ENCODE results near the gene HPSE2. TPM values are rescaled to one million over a fixed set of nuclear protein-coding genes. Genes with fewer than 3 reads are reported as not detected.

HPSE2 gene
- total RNA-seq, 2 experiments from 2014 or later, result not detected

DNA sequence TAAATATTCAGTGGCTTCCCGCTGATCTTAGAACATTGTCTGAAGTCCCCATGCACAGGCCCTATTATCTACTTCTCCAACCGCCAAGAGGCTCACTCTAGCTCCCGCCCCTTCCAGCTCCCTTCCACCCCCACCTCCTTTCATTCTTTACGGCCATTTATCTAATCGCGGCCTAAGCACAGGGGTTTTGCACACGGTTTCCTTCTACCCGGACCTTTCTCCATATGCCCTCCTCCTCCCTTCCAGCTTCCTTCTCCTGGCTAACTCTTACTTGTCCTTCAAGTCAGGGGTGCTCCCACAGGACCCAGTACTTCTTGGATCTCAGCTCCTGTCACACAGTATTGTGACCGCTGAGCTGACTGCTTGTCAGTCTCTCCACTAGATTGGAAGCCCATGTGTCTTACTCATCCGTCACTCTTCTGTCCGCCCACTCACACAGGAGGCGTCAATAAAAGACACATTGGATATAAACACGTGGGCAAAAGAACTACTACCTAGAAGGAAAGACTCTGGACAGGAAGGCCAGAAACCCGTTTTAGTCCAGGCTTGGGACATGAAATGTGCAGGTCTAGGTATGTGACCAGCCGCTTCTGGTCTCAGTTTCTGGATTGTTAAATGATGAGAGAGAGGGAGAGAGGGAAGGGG, 768.7 kb downstream of the HPSE2 start:
- DNase-seq, result no peak
- TF ChIP-seq, protein P1, sequence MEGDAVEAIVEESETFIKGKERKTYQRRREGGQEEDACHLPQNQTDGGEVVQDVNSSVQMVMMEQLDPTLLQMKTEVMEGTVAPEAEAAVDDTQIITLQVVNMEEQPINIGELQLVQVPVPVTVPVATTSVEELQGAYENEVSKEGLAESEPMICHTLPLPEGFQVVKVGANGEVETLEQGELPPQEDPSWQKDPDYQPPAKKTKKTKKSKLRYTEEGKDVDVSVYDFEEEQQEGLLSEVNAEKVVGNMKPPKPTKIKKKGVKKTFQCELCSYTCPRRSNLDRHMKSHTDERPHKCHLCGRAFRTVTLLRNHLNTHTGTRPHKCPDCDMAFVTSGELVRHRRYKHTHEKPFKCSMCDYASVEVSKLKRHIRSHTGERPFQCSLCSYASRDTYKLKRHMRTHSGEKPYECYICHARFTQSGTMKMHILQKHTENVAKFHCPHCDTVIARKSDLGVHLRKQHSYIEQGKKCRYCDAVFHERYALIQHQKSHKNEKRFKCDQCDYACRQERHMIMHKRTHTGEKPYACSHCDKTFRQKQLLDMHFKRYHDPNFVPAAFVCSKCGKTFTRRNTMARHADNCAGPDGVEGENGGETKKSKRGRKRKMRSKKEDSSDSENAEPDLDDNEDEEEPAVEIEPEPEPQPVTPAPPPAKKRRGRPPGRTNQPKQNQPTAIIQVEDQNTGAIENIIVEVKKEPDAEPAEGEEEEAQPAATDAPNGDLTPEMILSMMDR (IDR thresholded peaks at IDR 0.05), result no peak
- Mint-ChIP-seq H3K4me3 (peak overlapping the region; percentile 99), H3K9me3 (no peaks in the 10 kb centered on the region), H3K36me3 (ENCODE audit: low read depth) (no peaks in the 10 kb centered on the region), H3K27ac (peak overlapping the region; percentile 40), H3K4me1 (ENCODE audit: low read depth) (peaks cover 10% of the 10 kb centered on the region), H3K27me3 (peaks cover 17% of the 10 kb centered on the region)
- ATAC-seq (ENCODE audit: poor library complexity), result no peak
- H3K4me3 ChIP-seq (ENCODE audit: low read length), result peak overlapping the region; percentile 76
- no peaks in the 10 kb centered on the region for H3K36me3 ChIP-seq (ENCODE audit: insufficient read depth, low read length)
- no peaks in the 10 kb centered on the region for H3K9me3 ChIP-seq (ENCODE audit: control insufficient read depth in 1 of 2, insufficient read depth in 1 of 2, low read length in 2 of 2)
- ChIA-PET POLR2A (interaction anchor here (1.0 to 1.1 kb wide), 3 partner anchors 21 to 780 kb away, joined by 3 to 8 read pairs (median 5); partner anchors contain the start of gene HPS1), CTCF (interaction anchor here (0.6 to 1.9 kb wide), 6 partner anchors 9 to 782 kb away, joined by 3 to 14 read pairs (median 4); no protein-coding TSS in a partner anchor)
- no peak overlapping the region for H3K27ac ChIP-seq (ENCODE audit: low read depth in 1 of 2, low read length in 2 of 2)
- intact Hi-C loops (cut with DNase I, micrococcal nuclease), result loop anchor here (1.0 to 10.0 kb wide), 7 partner anchors 197 to 1580 kb away; partner anchors contain the start of gene GOT1 (in 1 of the 2)
- H3K27me3 ChIP-seq (ENCODE audit: control insufficient read depth in 1 of 2, insufficient read depth in 2 of 2, low read length in 2 of 2), result peaks cover 0 to 7% of the 10 kb centered on the region in 2 experiments
- H3K4me1 ChIP-seq (ENCODE audit: insufficient read depth, low read length), result peaks cover 5% of the 10 kb centered on the region

DNA sequence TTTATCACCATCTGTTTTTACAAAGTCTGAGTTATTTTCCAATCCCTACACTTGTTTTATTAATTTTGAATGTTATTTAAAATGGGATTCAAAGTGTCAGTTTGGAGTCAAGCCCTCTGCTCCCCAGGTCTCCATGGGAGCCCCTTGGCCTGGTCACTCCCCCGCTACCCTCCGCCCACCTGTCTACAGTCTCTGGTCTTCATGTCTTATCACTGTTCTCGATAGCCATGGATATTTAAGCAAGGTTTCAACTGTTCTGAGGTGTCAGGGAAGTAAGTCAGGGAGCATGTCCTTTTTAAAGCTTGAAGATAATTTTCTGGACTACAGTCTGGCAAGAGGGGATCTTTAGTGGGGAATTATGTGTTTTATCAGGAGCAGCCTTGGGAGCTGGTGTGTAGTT, 769.8 kb downstream of the HPSE2 start:
- no peak for DNase-seq
- Histone ChIP-seq H3K27ac (ENCODE audit: low read depth in 1 of 2, low read length in 2 of 2) (no peak overlapping the region), H3K9me3 (ENCODE audit: control insufficient read depth in 1 of 2, insufficient read depth in 1 of 2, low read length in 2 of 2) (no peaks in the 10 kb centered on the region), H3K4me3 (ENCODE audit: low read length) (no peak overlapping the region), H3K36me3 (ENCODE audit: insufficient read depth, low read length) (no peaks in the 10 kb centered on the region), H3K4me1 (ENCODE audit: insufficient read depth, low read length) (peaks cover 5% of the 10 kb centered on the region), H3K27me3 (ENCODE audit: control insufficient read depth in 1 of 2, insufficient read depth in 2 of 2, low read length in 2 of 2) (peaks cover 0 to 7% of the 10 kb centered on the region in 2 experiments)
- Mint-ChIP-seq H3K27ac (no peak overlapping the region), H3K4me3 (no peak overlapping the region), H3K9me3 (no peaks in the 10 kb centered on the region), H3K4me1 (ENCODE audit: low read depth) (peaks cover 10% of the 10 kb centered on the region), H3K27me3 (peaks cover 15% of the 10 kb centered on the region), H3K36me3 (ENCODE audit: low read depth) (no peaks in the 10 kb centered on the region)
- intact Hi-C loops (cut with DNase I, micrococcal nuclease), result loop anchor here (5.0 to 10.0 kb wide), 4 partner anchors 929 to 1581 kb away; partner anchors contain the start of gene GOT1 (in 1 of the 2)
- TF ChIP-seq, protein P1 (IDR thresholded peaks at IDR 0.05), result no peak
- ChIA-PET CTCF (interaction anchor here (0.7 kb wide), 1 partner anchor 1086 kb away, joined by 3 read pairs; no protein-coding TSS in a partner anchor), POLR2A (no interaction called here)
- no peak for ATAC-seq (ENCODE audit: poor library complexity)

DNA sequence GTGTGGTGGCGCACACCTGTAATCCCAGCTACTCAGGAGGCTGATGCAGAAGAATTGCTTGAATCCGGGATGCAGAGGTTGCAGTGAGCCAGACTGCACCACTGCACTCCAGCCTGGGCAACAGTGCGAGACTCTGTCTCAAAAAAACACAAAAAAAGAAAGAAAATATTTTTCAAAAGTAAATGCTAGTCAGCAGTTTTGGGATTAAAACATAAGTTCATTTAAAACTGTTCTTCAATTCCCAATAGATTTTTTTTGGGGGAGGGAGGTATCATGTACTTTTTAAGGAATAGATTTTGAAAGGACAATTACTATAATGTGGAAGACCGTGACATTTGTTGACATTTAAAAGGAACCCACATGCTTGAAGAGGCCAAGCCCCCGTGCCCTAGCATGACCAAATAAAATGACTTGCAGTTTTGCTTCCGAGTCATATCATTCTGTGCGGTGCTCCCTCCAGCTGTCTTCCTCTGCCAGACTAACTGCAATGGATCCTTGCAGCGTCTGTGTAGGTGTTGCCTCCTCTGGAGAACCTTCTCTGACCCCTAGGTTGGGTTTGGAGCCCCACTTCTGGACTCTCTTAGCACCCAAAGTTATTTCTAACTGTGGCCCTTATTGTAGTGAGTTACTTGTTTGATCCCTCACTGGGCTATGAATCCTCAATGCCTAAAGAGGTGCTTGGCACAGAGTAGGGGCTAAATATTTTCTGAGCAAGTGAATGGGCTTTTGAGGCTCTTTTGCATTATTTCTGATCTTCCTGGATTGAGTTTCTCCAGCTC, 771.5 kb downstream of the HPSE2 start:
- ATAC-seq (ENCODE audit: poor library complexity), result no peak
- H3K36me3 ChIP-seq (ENCODE audit: insufficient read depth, low read length), result no peaks in the 10 kb centered on the region
- no peak for DNase-seq
- CTCF ChIA-PET, result no interaction called here
- peaks cover 0 to 4% of the 10 kb centered on the region in 2 experiments for H3K27me3 ChIP-seq (ENCODE audit: control insufficient read depth in 1 of 2, insufficient read depth in 2 of 2, low read length in 2 of 2)
- intact Hi-C loops (cut with DNase I, micrococcal nuclease), result loop anchor here (10.0 kb wide), 3 partner anchors 931 to 1151 kb away; partner anchors contain the start of gene GOT1 (in 1 of the 2)
- TF ChIP-seq, protein P1 (IDR thresholded peaks at IDR 0.05), result no peak
- Mint-ChIP-seq H3K36me3 (ENCODE audit: low read depth) (no peaks in the 10 kb centered on the region), H3K4me3 (no peak overlapping the region), H3K9me3 (no peaks in the 10 kb centered on the region), H3K27ac (no peak overlapping the region), H3K27me3 (peaks cover 14% of the 10 kb centered on the region), H3K4me1 (ENCODE audit: low read depth) (peaks cover 10% of the 10 kb centered on the region)
- H3K27ac ChIP-seq (ENCODE audit: low read depth in 1 of 2, low read length in 2 of 2), result no peak overlapping the region
- POLR2A ChIA-PET, result no interaction called here
- peaks cover 5% of the 10 kb centered on the region for H3K4me1 ChIP-seq (ENCODE audit: insufficient read depth, low read length)
- no peak overlapping the region for H3K4me3 ChIP-seq (ENCODE audit: low read length)
- no peaks in the 10 kb centered on the region for H3K9me3 ChIP-seq (ENCODE audit: control insufficient read depth in 1 of 2, insufficient read depth in 1 of 2, low read length in 2 of 2)

Measured in CD4-positive, alpha-beta T cell (primary cell).